ENCODE data around the gene PITPNC1.
"Not testable (repeated sequence)": the region's sequence is repeated elsewhere in the genome, so short reads cannot be mapped to it uniquely, and the experiment has no call there.

The PITPNC1 gene

DNA sequence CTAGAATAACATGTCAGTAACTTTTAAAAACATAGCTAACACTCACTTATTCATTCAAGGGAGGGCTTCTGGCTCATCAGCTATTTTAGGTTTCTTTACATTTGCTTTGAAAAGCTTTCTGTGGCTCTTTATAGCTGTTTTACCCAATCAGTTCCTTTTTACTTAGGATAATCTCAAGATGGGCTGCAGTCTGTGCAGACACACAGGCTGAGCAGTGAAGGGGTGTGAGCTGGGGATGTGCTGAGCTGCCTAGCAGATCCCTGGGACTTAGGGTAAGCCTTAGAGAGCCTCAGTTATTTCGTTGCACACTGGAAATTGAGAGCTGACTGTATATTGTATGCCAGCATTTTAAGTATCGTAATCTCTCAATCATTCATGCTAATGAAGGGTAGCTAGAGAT, 310.4 kb downstream of the PITPNC1 start:
- DNase-seq (ENCODE audit: extremely low spot score, insufficient read length, low read depth) (no peak), FAIRE-seq (no peak)

DNA sequence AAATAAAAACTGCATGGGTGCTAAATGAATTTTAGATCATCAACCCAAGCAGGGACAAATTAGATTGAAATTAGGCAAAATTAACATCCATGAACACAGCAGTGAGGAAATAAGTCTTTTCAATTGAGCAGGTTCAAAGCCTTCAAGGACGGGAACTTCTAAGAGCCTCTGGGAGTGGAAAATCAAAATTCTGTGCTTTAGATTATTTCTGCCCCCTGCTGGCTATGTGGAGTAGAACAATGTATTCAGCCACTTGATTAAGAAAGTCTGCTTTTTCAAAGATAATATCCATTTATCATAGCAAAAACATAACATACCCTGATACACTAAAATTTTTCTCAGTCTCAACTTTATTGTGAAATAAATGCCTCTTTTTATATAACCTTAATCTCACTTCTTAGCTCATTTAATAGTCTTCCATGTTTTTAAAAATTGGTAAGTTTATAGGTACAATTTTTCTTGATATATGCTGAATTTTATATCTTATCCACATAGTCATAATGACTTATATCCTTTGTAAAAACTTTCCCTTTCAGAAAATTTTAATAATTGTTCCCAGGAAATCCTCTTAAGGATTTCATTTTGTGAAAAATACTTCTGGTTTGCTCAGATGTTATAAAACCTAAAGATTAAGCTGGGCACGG, 312.6 kb downstream of the PITPNC1 start:
- DNase-seq (ENCODE audit: extremely low spot score, insufficient read length, low read depth) (peak; percentile 45), FAIRE-seq (peak; percentile 83)

DNA sequence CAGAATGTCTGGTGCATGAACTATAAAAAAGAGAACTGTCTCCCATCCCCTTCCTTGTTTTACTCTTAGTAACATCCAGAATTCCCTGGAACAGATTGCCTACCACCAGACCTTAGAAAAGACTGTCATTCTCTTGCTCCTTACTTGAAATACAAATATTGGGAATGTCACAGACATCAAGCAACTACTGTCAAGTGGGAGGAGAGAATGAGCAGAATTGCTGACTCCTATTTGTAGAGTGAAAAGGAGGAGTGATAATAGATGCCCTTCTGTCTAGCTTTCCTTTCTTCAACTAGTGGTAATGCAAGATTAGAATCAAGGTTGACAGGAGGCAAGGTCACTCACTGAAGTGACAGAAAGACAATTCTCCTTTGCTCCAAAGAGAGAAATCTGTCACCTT, 316.7 kb downstream of the PITPNC1 start:
- DNase-seq (ENCODE audit: extremely low spot score, insufficient read length, low read depth): no peak
- FAIRE-seq: no peak

DNA sequence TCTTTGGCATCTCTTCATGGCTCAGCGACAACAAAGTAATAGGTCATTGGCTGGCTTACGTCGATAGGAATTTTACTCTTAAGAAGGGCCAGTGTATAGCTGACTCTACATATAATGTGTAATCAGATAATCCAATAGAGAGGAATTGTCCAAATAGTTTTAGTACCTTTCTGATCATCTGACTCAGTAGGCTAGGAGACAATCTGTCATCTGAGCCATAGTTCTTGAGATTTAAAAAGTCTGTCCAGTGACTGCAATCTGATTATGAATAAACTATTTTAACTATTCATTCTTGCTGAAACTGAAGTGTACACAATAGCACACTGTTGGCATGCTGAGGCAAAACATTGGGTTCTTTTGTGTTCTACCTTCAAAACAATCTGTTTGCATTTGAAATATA, 319.3 kb downstream of the PITPNC1 start:
- DNase-seq (ENCODE audit: extremely low spot score, insufficient read length, low read depth) (no peak), FAIRE-seq (no peak)

DNA sequence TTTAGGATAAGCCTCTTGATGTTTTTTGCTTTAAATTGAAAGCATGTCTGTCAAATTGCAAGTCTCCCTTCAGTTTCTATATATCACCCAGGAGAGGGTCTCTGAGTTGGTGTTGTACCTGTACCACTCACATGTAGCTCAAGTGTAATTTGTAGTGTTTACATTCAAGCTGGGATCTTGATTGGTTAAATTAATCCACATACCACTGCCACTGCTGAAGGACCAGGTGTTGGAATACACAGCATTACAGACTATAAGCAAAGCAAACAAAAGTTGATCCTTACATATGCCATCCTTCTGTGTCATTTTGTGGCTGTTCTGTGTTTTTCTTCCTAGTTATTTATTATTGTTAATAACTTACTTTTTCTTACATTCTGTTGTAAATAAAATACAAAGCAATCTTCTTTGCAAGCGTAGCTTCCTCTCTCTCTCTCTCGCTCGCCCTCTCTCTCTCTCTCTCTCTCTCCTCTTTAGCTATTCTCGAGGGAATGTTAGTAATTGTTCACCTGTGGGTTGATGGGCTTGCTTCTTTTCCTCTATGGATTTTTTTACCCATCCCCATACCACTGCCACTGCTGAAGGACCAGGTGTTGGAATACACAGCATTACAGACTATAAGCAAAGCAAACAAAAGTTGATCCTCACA, 319.9 kb downstream of the PITPNC1 start:
- FAIRE-seq (no peak), DNase-seq (ENCODE audit: extremely low spot score, insufficient read length, low read depth) (no peak)

DNA sequence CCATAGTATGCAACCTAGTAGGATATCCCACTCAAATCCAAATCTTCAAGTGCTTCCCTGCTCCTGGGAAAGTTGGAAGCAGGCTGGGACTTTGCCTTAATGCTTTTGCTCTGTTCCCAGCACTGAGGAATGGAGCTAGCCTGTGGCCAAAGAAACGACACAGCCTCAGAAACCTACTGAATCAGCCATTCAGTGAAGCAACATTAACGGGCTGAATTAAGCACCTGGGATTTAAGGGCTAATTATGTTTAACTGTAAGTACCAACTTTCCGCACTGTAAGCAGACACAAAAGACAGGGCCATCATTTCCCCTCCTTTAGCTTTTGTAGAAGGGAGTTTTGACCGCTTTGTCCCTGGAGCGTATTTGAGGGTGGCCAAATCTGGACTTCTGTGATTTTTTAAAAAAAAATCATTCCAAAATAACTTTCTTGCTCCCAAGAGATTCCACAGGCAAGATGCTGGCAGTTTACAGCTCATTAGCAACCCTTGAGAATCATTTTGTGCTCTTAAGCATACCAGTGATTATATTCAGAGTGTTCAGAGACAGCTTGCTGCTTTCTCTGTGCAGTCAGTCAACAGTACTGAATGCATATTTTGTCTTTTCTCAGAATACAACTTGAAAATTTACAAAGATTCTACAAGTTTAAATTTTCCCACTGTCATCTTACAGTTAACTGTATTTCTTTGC, 323.1 kb downstream of the PITPNC1 start:
- DNase-seq (ENCODE audit: extremely low spot score, insufficient read length, low read depth) (no peak), FAIRE-seq (no peak)

DNA sequence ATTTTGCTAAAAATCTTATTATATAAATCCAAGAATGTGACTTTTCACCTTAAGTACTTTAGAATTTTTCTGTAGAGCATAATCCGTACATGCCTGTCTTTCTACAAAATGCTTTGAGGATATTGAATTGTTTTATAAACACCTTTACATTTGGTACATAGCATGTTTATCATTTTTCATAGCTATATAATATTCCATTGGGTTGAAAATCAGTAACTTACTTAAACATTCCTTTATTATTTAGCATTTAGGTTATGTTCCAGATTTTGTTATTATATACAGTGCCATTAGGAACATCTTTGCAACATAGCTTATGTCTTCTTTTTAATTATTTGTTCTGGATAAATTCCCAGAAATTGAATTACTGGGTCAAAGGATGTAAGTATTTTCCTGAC, 323.6 kb downstream of the PITPNC1 start:
- no peak for FAIRE-seq
- no peak for DNase-seq (ENCODE audit: extremely low spot score, insufficient read length, low read depth)

DNA sequence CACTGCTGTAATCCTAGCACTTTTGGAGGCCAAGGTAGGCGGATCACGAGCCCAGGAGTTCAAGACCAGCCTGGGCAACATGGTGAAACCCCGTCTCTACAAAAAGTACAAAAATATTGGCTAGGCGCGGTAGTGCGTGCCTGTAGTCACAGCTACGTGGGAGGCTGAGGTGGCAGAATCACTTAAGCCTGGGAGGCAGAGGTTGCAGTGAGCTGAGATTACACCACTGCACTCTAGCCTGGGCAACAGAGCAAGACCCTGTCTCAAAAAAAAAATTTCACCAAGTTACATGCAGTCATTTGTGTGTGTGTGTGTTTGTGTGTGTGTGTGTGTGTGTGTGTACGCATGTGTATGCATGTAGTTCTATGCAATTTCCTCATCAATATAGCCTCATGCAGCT, 325.8 kb downstream of the PITPNC1 start:
- not testable (repeated sequence) for FAIRE-seq; DNase-seq (ENCODE audit: extremely low spot score, insufficient read length, low read depth)

DNA sequence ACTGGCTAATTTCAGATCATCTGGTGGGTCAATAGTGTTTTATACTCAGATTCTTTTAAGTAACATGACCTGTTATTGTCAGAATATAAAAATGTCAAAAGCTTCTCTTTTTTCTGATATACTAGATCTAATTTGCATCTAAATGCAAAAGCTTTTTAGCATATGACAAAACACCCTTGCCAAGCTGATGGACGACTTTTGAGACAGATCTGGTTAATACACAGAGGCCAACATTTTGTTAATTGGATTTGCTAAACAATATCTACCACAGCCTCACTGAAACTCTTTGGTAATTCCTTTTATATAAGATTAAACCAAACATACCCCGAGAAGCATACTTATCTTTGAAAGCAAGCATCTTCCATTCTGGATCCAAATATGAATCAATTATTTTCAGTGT, 330.4 kb downstream of the PITPNC1 start:
- FAIRE-seq (no peak), DNase-seq (ENCODE audit: extremely low spot score, insufficient read length, low read depth) (no peak)

DNA sequence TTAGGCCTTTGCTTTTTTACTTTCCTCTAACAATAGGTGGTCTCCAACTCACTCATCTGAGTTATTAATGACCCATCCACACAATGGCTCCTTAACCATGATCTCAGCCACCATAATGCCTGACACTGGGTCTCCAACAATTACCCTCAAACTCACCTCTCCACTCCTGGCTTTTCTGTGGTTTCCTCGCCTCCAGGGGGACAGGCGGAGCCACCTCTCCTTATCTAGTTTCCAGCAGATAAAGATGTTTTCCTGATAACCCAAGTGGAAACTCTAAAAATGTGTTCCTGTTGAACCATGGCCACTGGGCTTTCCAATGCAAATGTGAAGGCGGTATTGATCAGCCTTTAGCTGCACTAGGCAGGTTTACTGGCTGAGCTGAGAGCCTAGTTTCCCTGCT, 331.3 kb downstream of the PITPNC1 start:
- DNase-seq (ENCODE audit: extremely low spot score, insufficient read length, low read depth) (no peak), FAIRE-seq (no peak)

DNA sequence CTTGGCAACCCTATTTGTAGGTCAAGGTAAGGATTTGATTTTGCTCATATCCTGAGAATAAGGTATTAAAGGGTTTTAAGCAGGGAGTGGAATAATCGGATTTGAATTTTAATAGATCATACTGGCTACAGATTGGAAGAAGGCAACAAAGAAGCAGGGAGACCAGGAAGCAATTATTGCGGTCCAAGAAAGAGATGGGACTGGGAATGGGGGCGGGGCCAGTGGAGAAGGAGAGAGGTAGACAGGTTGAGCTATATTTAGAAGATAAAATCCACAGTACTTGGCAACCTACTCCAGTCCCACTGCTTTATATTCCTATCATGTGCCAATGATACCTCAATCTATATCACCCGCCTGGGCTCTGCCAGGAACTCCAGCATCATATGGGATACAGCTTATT, 334.8 kb downstream of the PITPNC1 start:
- DNase-seq (ENCODE audit: extremely low spot score, insufficient read length, low read depth): no peak
- FAIRE-seq: no peak

DNA sequence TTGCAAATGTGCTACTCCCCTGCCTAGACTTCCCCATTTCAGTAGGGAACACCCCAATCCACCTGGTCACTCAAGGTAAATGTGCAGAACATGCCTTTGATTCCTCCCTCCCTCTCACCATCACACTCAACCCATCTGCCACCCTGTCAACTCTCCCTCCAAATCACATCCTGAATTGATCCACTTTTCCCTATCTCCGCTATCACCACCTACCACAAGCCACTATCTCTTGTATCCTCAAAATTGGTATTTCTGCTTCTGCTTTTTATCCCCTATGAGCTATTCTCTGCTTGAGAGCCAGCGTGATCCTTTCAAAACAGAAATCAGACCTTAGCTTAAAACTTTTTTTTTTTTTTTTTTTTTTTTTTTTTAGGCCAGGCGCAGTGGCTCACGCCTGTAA, 335.3 kb downstream of the PITPNC1 start:
- FAIRE-seq (no peak), DNase-seq (ENCODE audit: extremely low spot score, insufficient read length, low read depth) (no peak)

DNA sequence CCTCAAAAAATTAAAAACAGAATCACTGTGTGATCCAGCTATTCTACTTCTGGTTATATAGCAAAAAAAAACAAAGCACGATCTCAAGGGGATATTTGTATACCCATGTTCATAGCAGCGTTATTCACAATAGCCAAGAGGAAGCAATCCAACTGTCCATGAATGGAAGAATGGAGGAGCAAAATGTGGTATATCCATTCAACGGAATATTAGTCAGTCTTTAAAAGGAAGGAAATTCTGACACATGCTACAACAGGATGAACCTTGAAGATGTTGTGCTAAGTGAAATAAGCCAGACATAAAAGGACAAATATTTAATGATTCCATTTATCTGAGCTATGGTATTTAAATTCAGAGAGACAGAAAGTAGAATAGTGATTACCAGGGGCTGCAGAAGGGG, 336.1 kb downstream of the PITPNC1 start:
- no peak for FAIRE-seq
- no peak for DNase-seq (ENCODE audit: extremely low spot score, insufficient read length, low read depth)

DNA sequence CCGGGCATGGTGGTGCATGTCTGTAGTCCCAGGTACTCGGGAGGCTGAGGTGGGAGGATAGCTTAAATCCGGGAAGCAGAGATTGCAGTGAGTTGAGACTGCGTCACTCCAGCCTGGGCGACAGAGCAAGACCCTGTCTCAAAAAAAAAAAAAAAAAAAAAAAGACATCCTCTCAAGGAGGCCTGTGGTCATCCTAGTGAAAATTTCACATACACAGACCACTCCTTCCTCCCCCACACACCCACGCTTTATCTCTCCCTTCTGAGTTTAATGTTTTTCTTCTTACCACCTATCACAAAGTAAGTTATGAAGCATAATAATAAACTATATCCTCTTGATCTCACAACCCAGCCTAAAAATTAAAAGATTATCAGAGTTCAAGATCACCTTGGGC, 339.3 kb downstream of the PITPNC1 start:
- no peak for FAIRE-seq
- DNase-seq (ENCODE audit: extremely low spot score, insufficient read length, low read depth): no peak

DNA sequence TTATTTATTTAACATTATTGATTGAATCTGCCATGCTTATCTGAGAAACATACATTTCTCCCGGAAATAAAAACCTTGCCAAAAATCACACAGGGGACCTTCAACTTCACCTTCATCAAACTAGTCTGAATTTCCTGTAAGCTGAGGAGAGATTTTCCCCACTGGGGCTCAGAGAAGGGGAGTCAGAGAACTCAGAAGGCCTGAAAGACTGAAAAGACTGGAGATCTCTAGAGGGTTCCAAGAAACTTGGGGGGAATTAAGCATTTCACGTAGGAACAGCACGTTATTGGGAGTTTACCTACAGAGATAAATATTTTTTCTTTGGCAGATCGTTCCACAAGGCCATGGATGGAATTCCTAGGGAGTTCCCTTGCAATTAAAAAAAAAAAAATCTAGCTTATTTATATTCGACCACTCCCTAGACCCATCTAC, 340.1 kb downstream of the PITPNC1 start:
- no peak for FAIRE-seq

DNA sequence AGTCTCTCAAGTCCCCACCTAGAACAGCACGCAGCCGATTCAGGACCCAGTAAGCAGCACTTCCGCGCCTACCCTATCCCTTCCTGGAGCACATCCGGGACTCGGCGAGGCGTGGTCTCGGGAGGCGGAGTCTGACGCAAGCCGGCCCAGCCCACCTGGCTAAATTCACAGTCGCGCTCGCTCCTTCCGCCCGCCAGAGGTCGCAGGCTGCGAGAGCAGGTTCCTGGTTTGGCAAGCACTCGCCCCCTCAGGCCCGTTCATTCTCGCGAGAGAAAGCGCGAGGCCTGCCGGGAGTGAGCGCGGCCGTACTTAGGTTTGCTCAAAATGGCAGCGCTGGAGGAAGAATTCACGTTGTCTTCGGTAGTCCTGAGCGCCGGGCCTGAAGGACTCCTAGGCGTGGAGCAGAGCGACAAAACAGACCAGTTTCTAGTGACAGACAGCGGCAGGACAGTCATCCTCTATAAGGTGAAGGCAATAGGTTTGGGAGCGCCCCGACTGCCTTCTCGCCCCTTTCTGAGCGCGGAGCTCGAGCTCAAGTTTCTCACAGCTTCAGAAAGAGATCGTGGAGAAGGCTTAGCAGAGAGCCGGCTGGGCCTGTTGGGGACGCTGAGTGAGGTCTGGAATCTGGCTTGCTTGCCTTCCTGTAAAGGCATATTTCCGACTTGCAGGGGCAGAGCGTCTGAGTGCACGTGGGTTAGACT, 340.7 kb downstream of the PITPNC1 start, which contains the start of gene NOL11:
Gene NOL11, plus strand, starts transcription at position 313 of the 701 bp plus-strand sequence. Its CDS starts 12 bp downstream, at position 325.
- peak; percentile 98 for FAIRE-seq
- DNase-seq (ENCODE audit: extremely low spot score, insufficient read length, low read depth): peak; percentile 97

More for the DNA sequence above, 340.1 kb downstream of the PITPNC1 start:
- DNase-seq (ENCODE audit: extremely low spot score, insufficient read length, low read depth): no peak

DNA sequence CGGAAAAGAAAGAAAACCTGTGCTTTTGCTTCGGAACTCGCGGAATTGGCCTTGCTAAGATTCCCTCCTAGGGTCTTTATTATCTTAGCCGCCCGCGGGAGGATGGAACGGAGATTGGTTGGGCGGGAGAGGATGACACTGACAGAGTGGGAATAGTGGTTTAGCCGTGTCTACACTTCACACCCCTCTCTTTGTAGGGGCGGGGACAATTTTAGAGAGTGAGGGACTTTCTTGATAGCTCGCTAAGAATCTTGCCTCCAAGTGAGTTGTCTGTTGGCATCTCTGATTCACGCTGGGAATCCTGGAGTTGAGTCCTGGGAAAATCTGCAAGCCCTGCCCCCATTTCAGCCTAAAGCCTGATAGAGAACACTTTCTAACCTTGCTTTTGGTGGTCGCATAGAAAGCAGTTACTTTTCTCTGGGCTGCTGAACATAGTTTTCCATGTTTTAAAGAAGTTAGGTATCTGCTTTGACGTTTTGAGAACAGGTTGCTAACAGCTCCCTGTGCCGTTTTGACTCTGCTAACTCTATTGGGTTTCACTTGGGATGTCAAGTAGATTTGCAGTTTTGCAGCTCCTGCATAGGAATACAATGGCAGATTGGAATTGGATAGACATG, 341.4 kb downstream of the PITPNC1 start:
- peak; percentile 5 for FAIRE-seq
- no peak for DNase-seq (ENCODE audit: extremely low spot score, insufficient read length, low read depth)

DNA sequence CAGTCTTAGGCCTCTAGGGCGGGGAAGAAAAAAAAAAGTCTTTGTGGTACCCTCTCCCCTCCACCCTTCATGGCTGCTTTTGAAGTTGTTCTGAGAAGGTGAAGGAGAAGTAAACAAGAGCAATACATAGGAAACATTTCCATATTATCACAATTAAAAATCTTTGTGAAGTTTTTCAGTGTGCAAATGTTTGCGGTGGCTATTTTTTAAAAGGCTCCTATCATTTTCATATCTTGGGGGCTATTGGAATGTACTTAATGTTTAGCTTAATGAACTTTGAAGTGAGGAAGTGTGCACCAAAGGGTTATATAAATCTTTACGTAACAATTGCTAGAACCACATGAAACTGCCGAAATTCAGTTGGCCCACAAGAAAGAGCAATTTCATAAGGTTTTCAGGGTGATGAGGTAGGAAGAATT, 348.3 kb downstream of the PITPNC1 start:
- DNase-seq (ENCODE audit: extremely low spot score, insufficient read length, low read depth) (no peak), FAIRE-seq (no peak)

DNA sequence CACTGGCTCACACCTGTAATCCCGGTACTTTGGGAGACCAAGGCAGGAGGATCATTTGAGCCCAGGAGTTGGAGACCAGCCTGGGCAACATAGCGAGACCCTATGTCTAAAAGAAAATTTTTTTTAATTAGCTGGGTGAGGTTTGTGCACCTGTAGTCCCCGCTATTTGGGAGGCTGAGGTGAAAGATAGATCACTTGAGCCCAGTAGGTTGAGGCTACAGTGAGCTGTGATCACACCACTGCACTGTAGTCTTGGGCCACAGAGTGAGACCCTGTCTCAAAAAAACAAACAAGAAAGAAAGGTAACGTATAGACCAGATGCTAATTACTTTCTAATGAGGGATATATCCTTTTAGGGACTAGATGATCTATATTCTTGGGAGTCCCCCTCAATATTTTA, 348.7 kb downstream of the PITPNC1 start:
- FAIRE-seq (no peak), DNase-seq (ENCODE audit: extremely low spot score, insufficient read length, low read depth) (no peak)

All from GM18507 (cell line).